ENCODE data around the gene ADM.

DNA sequence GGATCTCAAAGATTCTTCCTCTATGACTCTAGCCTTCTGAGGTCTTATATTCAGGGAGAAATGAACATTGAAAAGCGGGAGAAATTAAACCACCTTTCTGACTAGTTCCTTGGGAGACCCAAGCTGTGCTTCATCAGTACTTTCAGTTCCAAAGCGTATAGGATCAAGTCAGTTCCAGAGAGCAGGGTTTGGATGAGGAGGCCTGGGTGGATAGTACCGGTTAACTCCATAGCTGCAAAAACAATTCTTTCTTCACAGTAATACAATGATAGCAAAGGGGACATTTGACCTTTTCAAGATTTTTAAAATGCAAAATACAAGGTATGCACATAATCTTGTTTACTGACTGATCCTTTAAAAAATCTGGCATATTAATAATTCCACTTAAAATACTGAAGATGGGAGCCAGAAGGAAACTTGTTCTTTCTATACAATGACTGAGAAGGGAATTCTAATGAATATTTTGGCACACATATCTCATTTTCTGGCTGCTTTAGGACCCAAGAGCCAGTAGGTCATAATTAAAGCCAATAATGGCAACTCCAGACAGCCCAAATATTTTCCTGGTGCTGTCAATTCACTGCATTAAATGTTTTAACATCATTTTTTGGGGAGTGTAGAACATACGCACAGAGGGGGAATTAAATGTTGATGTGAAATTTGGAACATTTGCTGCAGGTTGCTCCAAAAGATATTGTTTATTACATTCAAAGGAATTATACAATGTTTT is 16.0 kb downstream of the ADM start:
- no peak for TF ChIP-seq ZNF274 (IDR thresholded peaks at IDR 0.05; ENCODE audit: low read depth, low read length)
- TF ChIP-seq SUZ12 (IDR thresholded peaks at IDR 0.05; ENCODE audit: extremely low read depth, insufficient read depth, insufficient read length): no peak
- TF ChIP-seq YY1 (IDR thresholded peaks at IDR 0.05; ENCODE audit: insufficient read depth, insufficient read length): no peak
